GM21737 (cell line): Measurements from ENCODE around the gene BAZ2B.
"Not testable (repeated sequence)": the region's sequence is repeated elsewhere in the genome, so short reads cannot be mapped to it uniquely, and the experiment has no call there.

ENCODE experiments used
- ATAC-seq: cut with Tn5 transposase; IDR thresholded peaks from one replicate; pipeline ENCODE4 v1.9.1; 2021; ENCODE audit warnings: mild to moderate bottlenecking, moderate library complexity; ENCODE audit not compliant: unreplicated experiment

Gene BAZ2B

GRCh38 chr2:159616286-159616701, at the start of gene BAZ2B:
Gene BAZ2B (minus strand): TSS chr2:159616548. CDS start chr2:159478719, 137,829 bp downstream.
- no peak for ATAC-seq

GRCh38 chr2:159661286-159661685, 44.9 kb upstream of the BAZ2B start:
- no peak for ATAC-seq

- no peak for ATAC-seq
Measured at GRCh38 chr2:159658881-159659873, 42.8 kb upstream of the BAZ2B start.

- ATAC-seq = no peak
Measured at GRCh38 chr2:159653962-159654361, 37.6 kb upstream of the BAZ2B start.

- no peak for ATAC-seq
Measured at GRCh38 chr2:159651884-159652283, 35.5 kb upstream of the BAZ2B start.

- no peak for ATAC-seq
Measured at GRCh38 chr2:159650574-159650973, 34.2 kb upstream of the BAZ2B start.

GRCh38 chr2:159648643-159649042, 32.3 kb upstream of the BAZ2B start:
- no peak for ATAC-seq

- ATAC-seq = no peak
Measured at GRCh38 chr2:159647667-159648066, 31.3 kb upstream of the BAZ2B start.

GRCh38 chr2:159640176-159640575, 23.8 kb upstream of the BAZ2B start:
- no peak for ATAC-seq

- no peak for ATAC-seq
Measured at GRCh38 chr2:159639712-159640111, 23.4 kb upstream of the BAZ2B start.

- ATAC-seq = no peak
Measured at GRCh38 chr2:159639071-159639470, 22.7 kb upstream of the BAZ2B start.

- ATAC-seq = no peak
Measured at GRCh38 chr2:159637988-159638501, 21.7 kb upstream of the BAZ2B start.

GRCh38 chr2:159637240-159637639, 20.9 kb upstream of the BAZ2B start:
- ATAC-seq = no peak

GRCh38 chr2:159635006-159635789, 18.9 kb upstream of the BAZ2B start:
- ATAC-seq = no peak

GRCh38 chr2:159633219-159633618, 16.9 kb upstream of the BAZ2B start:
- ATAC-seq = no peak

- ATAC-seq = not testable (repeated sequence)
Measured at GRCh38 chr2:159625628-159626027, 9.3 kb upstream of the BAZ2B start.

- ATAC-seq = no peak
Measured at GRCh38 chr2:159623436-159623835, 7.1 kb upstream of the BAZ2B start.

GRCh38 chr2:159622966-159623365, 6.6 kb upstream of the BAZ2B start:
- ATAC-seq = no peak

GRCh38 chr2:159620796-159621195, 4.4 kb upstream of the BAZ2B start:
- ATAC-seq = no peak

- ATAC-seq = no peak
Measured at GRCh38 chr2:159617646-159618045, 1.3 kb upstream of the BAZ2B start.

- ATAC-seq = no peak
Measured at GRCh38 chr2:159617100-159617499, 752 bp upstream of the BAZ2B start.
